ENCODE results near the gene FLVCR1. TPM values are rescaled to one million over a fixed set of nuclear protein-coding genes. Genes with fewer than 3 reads are reported as not detected.
A peak's percentile ranks its signal among the peaks of the same experiment; 100 is the strongest.
"Not testable (repeated sequence)": the region's sequence is repeated elsewhere in the genome, so short reads cannot be mapped to it uniquely, and the experiment has no call there.

The FLVCR1 gene
- total RNA-seq, 1 experiment from 2014 or later, result 26.0 TPM

GRCh38 chr1:212909652-212910063, 51.6 kb downstream of the FLVCR1 start:
- Mint-ChIP-seq H3K9me3 (ENCODE audit: low read depth, unreplicated experiment) (no peaks in the 10 kb centered on the region), H3K27ac (ENCODE audit: unreplicated experiment) (no peak overlapping the region), H3K4me1 (ENCODE audit: low read depth, unreplicated experiment) (no peaks in the 10 kb centered on the region), H3K36me3 (ENCODE audit: insufficient read depth, unreplicated experiment) (no peaks in the 10 kb centered on the region), H3K27me3 (ENCODE audit: unreplicated experiment) (no peaks in the 10 kb centered on the region), H3K4me3 (ENCODE audit: low read depth, unreplicated experiment) (no peak overlapping the region)
- DNase-seq, result no peak
- TF ChIP-seq, protein P1, sequence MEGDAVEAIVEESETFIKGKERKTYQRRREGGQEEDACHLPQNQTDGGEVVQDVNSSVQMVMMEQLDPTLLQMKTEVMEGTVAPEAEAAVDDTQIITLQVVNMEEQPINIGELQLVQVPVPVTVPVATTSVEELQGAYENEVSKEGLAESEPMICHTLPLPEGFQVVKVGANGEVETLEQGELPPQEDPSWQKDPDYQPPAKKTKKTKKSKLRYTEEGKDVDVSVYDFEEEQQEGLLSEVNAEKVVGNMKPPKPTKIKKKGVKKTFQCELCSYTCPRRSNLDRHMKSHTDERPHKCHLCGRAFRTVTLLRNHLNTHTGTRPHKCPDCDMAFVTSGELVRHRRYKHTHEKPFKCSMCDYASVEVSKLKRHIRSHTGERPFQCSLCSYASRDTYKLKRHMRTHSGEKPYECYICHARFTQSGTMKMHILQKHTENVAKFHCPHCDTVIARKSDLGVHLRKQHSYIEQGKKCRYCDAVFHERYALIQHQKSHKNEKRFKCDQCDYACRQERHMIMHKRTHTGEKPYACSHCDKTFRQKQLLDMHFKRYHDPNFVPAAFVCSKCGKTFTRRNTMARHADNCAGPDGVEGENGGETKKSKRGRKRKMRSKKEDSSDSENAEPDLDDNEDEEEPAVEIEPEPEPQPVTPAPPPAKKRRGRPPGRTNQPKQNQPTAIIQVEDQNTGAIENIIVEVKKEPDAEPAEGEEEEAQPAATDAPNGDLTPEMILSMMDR (IDR thresholded peaks at IDR 0.05; ENCODE audit: unreplicated experiment), result no peak
- intact Hi-C loops (cut with micrococcal nuclease; ENCODE audit: unreplicated experiment), result no loop called here
- no TSS peak for BruUV-seq (replicated peaks)
- CTCF ChIA-PET, result no interaction called here

DNA sequence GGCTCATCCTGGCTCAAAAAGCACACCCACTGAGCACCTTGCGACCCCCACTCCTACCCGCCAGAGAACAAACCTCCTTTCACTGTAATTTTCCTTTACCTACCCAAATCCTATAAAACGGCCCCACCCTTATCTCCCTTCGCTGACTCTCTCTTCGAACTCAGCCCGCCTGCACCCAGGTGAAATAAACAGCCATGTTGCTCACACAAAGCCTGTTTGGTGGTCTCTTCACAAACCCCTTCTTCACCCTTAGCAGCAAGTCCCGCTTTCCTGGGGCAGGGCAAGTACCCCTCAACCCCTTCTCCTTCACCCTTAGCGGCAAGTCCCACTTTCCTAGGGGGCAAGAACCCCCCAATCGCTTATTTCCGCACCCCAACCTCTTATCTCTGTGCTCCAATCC, 52.1 kb downstream of the FLVCR1 start:
- H3K27me3 Mint-ChIP-seq (ENCODE audit: unreplicated experiment); CTCF ChIA-PET; H3K36me3 Mint-ChIP-seq (ENCODE audit: insufficient read depth, unreplicated experiment); H3K4me3 Mint-ChIP-seq (ENCODE audit: low read depth, unreplicated experiment); intact Hi-C loops (cut with micrococcal nuclease; ENCODE audit: unreplicated experiment); DNase-seq; H3K4me1 Mint-ChIP-seq (ENCODE audit: low read depth, unreplicated experiment); BruUV-seq (replicated peaks); H3K27ac Mint-ChIP-seq (ENCODE audit: unreplicated experiment); H3K9me3 Mint-ChIP-seq (ENCODE audit: low read depth, unreplicated experiment): not testable (repeated sequence)

- H3K27ac Mint-ChIP-seq (ENCODE audit: unreplicated experiment); H3K9me3 Mint-ChIP-seq (ENCODE audit: low read depth, unreplicated experiment); intact Hi-C loops (cut with micrococcal nuclease; ENCODE audit: unreplicated experiment); CTCF ChIA-PET; DNase-seq; H3K4me3 Mint-ChIP-seq (ENCODE audit: low read depth, unreplicated experiment); BruUV-seq (replicated peaks): not testable (repeated sequence)
- peaks cover 10% of the 10 kb centered on the region for H3K36me3 Mint-ChIP-seq (ENCODE audit: insufficient read depth, unreplicated experiment)
- H3K27me3 Mint-ChIP-seq (ENCODE audit: unreplicated experiment), result peaks cover 12% of the 10 kb centered on the region
- peaks cover 23% of the 10 kb centered on the region for H3K4me1 Mint-ChIP-seq (ENCODE audit: low read depth, unreplicated experiment)
Measured at GRCh38 chr1:212913638-212914037, 55.6 kb downstream of the FLVCR1 start.

DNA sequence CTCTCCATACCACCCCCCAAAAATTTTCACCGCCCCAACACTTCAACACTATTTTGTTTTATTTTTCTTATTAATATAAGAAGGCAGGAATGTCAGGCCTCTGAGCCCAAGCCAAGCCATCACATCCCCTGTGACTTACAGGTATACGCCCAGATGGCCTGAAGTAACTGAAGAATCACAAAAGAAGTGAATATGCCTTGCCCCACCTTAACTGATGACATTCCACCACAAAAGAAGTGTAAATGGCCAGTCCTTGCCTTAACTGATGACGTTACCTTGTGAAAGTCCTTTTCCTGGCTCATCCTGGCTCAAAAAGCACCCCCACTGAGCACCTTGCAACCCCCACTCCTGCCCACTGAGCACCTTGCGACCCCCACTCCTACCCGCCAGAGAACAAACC, 56.0 kb downstream of the FLVCR1 start:
- H3K4me3 Mint-ChIP-seq (ENCODE audit: low read depth, unreplicated experiment); intact Hi-C loops (cut with micrococcal nuclease; ENCODE audit: unreplicated experiment); H3K27ac Mint-ChIP-seq (ENCODE audit: unreplicated experiment); DNase-seq; BruUV-seq (replicated peaks); H3K9me3 Mint-ChIP-seq (ENCODE audit: low read depth, unreplicated experiment); CTCF ChIA-PET: not testable (repeated sequence)
- peaks cover 23% of the 10 kb centered on the region for H3K4me1 Mint-ChIP-seq (ENCODE audit: low read depth, unreplicated experiment)
- H3K27me3 Mint-ChIP-seq (ENCODE audit: unreplicated experiment), result peaks cover 12% of the 10 kb centered on the region
- H3K36me3 Mint-ChIP-seq (ENCODE audit: insufficient read depth, unreplicated experiment), result peaks cover 10% of the 10 kb centered on the region

GRCh38 chr1:212914789-212915188, 56.7 kb downstream of the FLVCR1 start:
- DNase-seq, result no peak
- H3K4me1 Mint-ChIP-seq (ENCODE audit: low read depth, unreplicated experiment), result peaks cover 23% of the 10 kb centered on the region
- TF ChIP-seq, protein P1 (IDR thresholded peaks at IDR 0.05; ENCODE audit: unreplicated experiment), result no peak
- peaks cover 12% of the 10 kb centered on the region for H3K27me3 Mint-ChIP-seq (ENCODE audit: unreplicated experiment)
- H3K36me3 Mint-ChIP-seq (ENCODE audit: insufficient read depth, unreplicated experiment), result peaks cover 10% of the 10 kb centered on the region
- no peaks in the 10 kb centered on the region for H3K9me3 Mint-ChIP-seq (ENCODE audit: low read depth, unreplicated experiment)
- CTCF ChIA-PET, result no interaction called here
- H3K4me3 Mint-ChIP-seq (ENCODE audit: low read depth, unreplicated experiment), result no peak overlapping the region
- intact Hi-C loops (cut with micrococcal nuclease; ENCODE audit: unreplicated experiment), result loop anchor here (1.0 kb wide), 2 partner anchors 99 to 165 kb away; no protein-coding TSS in a partner anchor
- peak overlapping the region; percentile 53 for H3K27ac Mint-ChIP-seq (ENCODE audit: unreplicated experiment)
- BruUV-seq (replicated peaks), result no TSS peak

Data from Calu3 (cell line).